ENCODE results near the gene PCDHGA1. TPM values are rescaled to one million over a fixed set of nuclear protein-coding genes. Genes with fewer than 3 reads are reported as not detected.
A peak's percentile ranks its signal among the peaks of the same experiment; 100 is the strongest.

PCDHGA1 gene
- total and polyA plus RNA-seq, 9 of the 15 experiments (the other 6 are each of a cell fraction or from before 2014, with no cell fraction given), result 0.05 to 0.26 (median 0.18) TPM; not detected in 2

DNA sequence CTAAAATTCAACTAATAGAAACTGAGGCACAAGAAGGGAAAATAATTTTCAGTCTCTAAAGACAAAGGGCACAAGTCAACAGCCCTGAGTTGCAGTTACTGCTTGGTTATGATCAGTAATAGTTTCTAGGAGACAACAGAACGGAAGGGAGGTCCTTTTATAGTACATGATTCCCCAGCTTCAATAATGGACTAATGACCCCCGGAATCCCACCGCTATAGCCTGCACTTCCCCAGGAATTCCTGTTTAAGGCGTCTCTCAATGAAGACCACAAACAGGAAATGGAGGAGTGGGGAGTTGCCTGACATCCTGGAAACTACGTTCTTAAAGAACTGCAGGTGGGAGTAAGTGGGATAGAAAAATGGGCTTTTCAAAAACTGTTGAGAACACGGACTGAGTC, 227.8 kb downstream of the PCDHGA1 start:
- Histone ChIP-seq H3K27ac (ENCODE audit: extremely low read depth, low read depth, low read length) (0 out of 3 replicates have a peak overlapping the region, but pooled peaks have one; percentile 18), H3K4me2 (ENCODE audit: insufficient read depth, low read length) (no peak overlapping the region), H3K27me3 (ENCODE audit: control insufficient read depth in 2 of 2, insufficient read depth in 2 of 2, low read length in 2 of 2) (no peaks in the 10 kb centered on the region), H3K36me3 (ENCODE audit: control insufficient read depth, insufficient read depth, low read length) (peaks cover 92% of the 10 kb centered on the region), H3K9me3 (replicated peaks; ENCODE audit: control insufficient read depth, insufficient read depth, low read depth, low read length) (no peaks in the 10 kb centered on the region), H4K20me1 (replicated peaks; ENCODE audit: control insufficient read depth, insufficient read depth, low read length) (no peaks in the 10 kb centered on the region), H3K4me3 (no peak overlapping the region), H3K9ac (ENCODE audit: insufficient read depth in 1 of 2, low read depth in 2 of 2, low read length in 2 of 2) (no peak overlapping the region), H3K4me1 (replicated peaks in 1 of 2; ENCODE audit: control insufficient read depth in 2 of 2, insufficient read depth in 2 of 2, low read length in 2 of 2) (no peaks in the 10 kb centered on the region; a peak in 1 of 5 replicates), H3K79me2 (ENCODE audit: control insufficient read depth, insufficient read depth, low read length) (peaks cover 38% of the 10 kb centered on the region), H3K9me1 (ENCODE audit: control insufficient read depth, insufficient read depth, low read length) (no peaks in the 10 kb centered on the region), H2AFZ (ENCODE audit: low read depth, low read length) (no peak overlapping the region)
- POLR2A ChIA-PET, result interaction anchor here (1.0 to 1.2 kb wide), 3 partner anchors 9 to 187 kb away, joined by 3 to 4 read pairs (median 4); no protein-coding TSS in a partner anchor
- BruUV-seq (replicated peaks), result no TSS peak
- WGBS (ENCODE audit: insufficient coverage, low coverage, missing lambda C conversion rate), result 82% methylated on average over 6 of the region's 6 CpGs
- FAIRE-seq (peak; percentile 15), ATAC-seq (no peak; the same call in 2 of the 3 replicates), DNase-seq (ENCODE audit: extremely low read depth in 1 of 4, low spot score in 3 of 4) (no peak)
- in situ Hi-C loops (cut with MboI), result no loop called here
- intact Hi-C loops (cut with micrococcal nuclease), result loop anchor here (2.0 kb wide), 2 partner anchors 137 to 345 kb away; partner anchors contain the start of genes PCDHB13 and PCDHGA11
- no peak for TF ChIP-seq ZNF75A (CRISPR knock-in tag; IDR thresholded peaks at IDR 0.05)
- no peak for TF ChIP-seq TBL1XR1 (IDR thresholded peaks at IDR 0.05; ENCODE audit: low read length in 2 of 2)
- no peak for TF ChIP-seq BACH1 (tag; IDR thresholded peaks at IDR 0.05)
- TF ChIP-seq, protein P1, sequence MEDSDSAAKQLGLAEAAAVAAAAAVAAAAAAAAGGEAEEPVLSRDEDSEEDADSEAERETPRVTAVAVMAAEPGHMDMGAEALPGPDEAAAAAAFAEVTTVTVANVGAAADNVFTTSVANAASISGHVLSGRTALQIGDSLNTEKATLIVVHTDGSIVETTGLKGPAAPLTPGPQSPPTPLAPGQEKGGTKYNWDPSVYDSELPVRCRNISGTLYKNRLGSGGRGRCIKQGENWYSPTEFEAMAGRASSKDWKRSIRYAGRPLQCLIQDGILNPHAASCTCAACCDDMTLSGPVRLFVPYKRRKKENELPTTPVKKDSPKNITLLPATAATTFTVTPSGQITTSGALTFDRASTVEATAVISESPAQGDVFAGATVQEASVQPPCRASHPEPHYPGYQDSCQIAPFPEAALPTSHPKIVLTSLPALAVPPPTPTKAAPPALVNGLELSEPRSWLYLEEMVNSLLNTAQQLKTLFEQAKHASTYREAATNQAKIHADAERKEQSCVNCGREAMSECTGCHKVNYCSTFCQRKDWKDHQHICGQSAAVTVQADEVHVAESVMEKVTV (CRISPR knock-in tag; IDR thresholded peaks at IDR 0.05), result no peak
- no peak for TF ChIP-seq HDAC2 (IDR thresholded peaks at IDR 0.05)
- no peak for TF ChIP-seq CHD2 (IDR thresholded peaks at IDR 0.05; ENCODE audit: low read depth, low read length)
- TF ChIP-seq SRSF9 (IDR thresholded peaks at IDR 0.05; ENCODE audit: borderline replicate concordance, low read depth, low read length), result no peak
- TF ChIP-seq, protein P2, sequence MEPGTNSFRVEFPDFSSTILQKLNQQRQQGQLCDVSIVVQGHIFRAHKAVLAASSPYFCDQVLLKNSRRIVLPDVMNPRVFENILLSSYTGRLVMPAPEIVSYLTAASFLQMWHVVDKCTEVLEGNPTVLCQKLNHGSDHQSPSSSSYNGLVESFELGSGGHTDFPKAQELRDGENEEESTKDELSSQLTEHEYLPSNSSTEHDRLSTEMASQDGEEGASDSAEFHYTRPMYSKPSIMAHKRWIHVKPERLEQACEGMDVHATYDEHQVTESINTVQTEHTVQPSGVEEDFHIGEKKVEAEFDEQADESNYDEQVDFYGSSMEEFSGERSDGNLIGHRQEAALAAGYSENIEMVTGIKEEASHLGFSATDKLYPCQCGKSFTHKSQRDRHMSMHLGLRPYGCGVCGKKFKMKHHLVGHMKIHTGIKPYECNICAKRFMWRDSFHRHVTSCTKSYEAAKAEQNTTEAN (CRISPR knock-in tag; IDR thresholded peaks at IDR 0.05), result no peak
- TF ChIP-seq, protein P3, sequence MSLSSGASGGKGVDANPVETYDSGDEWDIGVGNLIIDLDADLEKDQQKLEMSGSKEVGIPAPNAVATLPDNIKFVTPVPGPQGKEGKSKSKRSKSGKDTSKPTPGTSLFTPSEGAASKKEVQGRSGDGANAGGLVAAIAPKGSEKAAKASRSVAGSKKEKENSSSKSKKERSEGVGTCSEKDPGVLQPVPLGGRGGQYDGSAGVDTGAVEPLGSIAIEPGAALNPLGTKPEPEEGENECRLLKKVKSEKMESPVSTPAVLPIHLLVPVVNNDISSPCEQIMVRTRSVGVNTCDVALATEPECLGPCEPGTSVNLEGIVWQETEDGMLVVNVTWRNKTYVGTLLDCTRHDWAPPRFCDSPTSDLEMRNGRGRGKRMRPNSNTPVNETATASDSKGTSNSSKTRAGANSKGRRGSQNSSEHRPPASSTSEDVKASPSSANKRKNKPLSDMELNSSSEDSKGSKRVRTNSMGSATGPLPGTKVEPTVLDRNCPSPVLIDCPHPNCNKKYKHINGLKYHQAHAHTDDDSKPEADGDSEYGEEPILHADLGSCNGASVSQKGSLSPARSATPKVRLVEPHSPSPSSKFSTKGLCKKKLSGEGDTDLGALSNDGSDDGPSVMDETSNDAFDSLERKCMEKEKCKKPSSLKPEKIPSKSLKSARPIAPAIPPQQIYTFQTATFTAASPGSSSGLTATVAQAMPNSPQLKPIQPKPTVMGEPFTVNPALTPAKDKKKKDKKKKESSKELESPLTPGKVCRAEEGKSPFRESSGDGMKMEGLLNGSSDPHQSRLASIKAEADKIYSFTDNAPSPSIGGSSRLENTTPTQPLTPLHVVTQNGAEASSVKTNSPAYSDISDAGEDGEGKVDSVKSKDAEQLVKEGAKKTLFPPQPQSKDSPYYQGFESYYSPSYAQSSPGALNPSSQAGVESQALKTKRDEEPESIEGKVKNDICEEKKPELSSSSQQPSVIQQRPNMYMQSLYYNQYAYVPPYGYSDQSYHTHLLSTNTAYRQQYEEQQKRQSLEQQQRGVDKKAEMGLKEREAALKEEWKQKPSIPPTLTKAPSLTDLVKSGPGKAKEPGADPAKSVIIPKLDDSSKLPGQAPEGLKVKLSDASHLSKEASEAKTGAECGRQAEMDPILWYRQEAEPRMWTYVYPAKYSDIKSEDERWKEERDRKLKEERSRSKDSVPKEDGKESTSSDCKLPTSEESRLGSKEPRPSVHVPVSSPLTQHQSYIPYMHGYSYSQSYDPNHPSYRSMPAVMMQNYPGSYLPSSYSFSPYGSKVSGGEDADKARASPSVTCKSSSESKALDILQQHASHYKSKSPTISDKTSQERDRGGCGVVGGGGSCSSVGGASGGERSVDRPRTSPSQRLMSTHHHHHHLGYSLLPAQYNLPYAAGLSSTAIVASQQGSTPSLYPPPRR (CRISPR knock-in tag; IDR thresholded peaks at IDR 0.05; ENCODE audit: borderline replicate concordance), result no peak
- TF ChIP-seq SIN3B (IDR thresholded peaks at IDR 0.05; ENCODE audit: low read depth), result no peak
- no peak for TF ChIP-seq SREBF1 (IDR thresholded peaks at IDR 0.05; ENCODE audit: borderline replicate concordance, low read depth, low read length)
- TF ChIP-seq, protein P4, sequence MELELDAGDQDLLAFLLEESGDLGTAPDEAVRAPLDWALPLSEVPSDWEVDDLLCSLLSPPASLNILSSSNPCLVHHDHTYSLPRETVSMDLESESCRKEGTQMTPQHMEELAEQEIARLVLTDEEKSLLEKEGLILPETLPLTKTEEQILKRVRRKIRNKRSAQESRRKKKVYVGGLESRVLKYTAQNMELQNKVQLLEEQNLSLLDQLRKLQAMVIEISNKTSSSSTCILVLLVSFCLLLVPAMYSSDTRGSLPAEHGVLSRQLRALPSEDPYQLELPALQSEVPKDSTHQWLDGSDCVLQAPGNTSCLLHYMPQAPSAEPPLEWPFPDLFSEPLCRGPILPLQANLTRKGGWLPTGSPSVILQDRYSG (tag; conservative IDR thresholded peaks at IDR 0.05; ENCODE audit: low read depth), result no peak
- no peak for TF ChIP-seq GATAD2A (IDR thresholded peaks at IDR 0.05)
- no peak for TF ChIP-seq ZNF551 (CRISPR knock-in tag; IDR thresholded peaks at IDR 0.05)
- CTCF ChIA-PET (ENCODE audit: low intra/inter-chr PET ratio), result interaction anchor here (0.6 to 1.2 kb wide), 9 partner anchors 128 to 464 kb away, joined by 3 to 6 read pairs (median 3); partner anchors contain the start of genes PCDHB15, PCDHGA11, PCDHGA12 and PCDHGA2

All from K562 (cell line).